Activated naive CD4-positive, alpha-beta T cell treated with anti-CD3 and anti-CD28 coated beads, Interleukin-2, amount 10 ng/mL, durations not matched to agents 7 days and 5 days (primary cell): ENCODE results near the gene SSBP3.
"Not testable (repeated sequence)": the region's sequence is repeated elsewhere in the genome, so short reads cannot be mapped to it uniquely, and the experiment has no call there.

Source experiments
- CTCF ChIA-PET: fragments of 350-600 bp; sonication (Branson Sonifier 250); formaldehyde crosslinking; loops from one replicate; lab custom pipeline; 2021; ENCODE audit warnings: antibody characterized with exemption; lab: Charles Lee
- DNase-seq: peaks from one replicate; pipeline ENCODE4 v3.0.0-alpha.2; 2020
- H3K27ac Mint-ChIP-seq: one replicate; pipeline ENCODE4 v1.8.0; 2021; ENCODE audit warnings: mild to moderate bottlenecking, moderate library complexity, mixed read lengths
- H3K27me3 Mint-ChIP-seq: one replicate; pipeline ENCODE4 v1.8.0; 2021; ENCODE audit warnings: mild to moderate bottlenecking, mixed read lengths
- H3K36me3 Mint-ChIP-seq: one replicate; pipeline ENCODE4 v1.8.0; 2021; ENCODE audit warnings: mixed read lengths
- H3K4me1 Mint-ChIP-seq: one replicate; pipeline ENCODE4 v1.8.0; 2021; ENCODE audit warnings: mixed read lengths
- H3K4me3 Mint-ChIP-seq: one replicate; pipeline ENCODE4 v1.8.0; 2021; ENCODE audit warnings: mild to moderate bottlenecking, moderate library complexity, mixed read lengths
- H3K9me3 Mint-ChIP-seq: one replicate; pipeline ENCODE4 v1.8.0; 2021; ENCODE audit warnings: mixed read lengths

The SSBP3 gene

GRCh38 chr1:54406339-54407153 lies at the start of gene SSBP3:
Gene SSBP3 (minus strand): TSS chr1:54406394.
- Mint-ChIP-seq H3K4me3 (peak within 1 kb of the TSS; percentile 93), H3K27me3 (peaks cover 4% of the 10 kb centered on the region), H3K27ac (peak within 1 kb of the TSS; percentile 92), H3K36me3 (peaks cover 36% of the 10 kb centered on the region), H3K4me1 (peaks cover 76% of the 10 kb centered on the region), H3K9me3 (no peaks in the 10 kb centered on the region)
- CTCF ChIA-PET = interaction anchor here (0.6 to 2.3 kb wide), 6 partner anchors 62 to 123 kb away, joined by 3 to 14 read pairs (median 4); no protein-coding TSS in a partner anchor
- DNase-seq = peak; percentile 94

- no peaks in the 10 kb centered on the region for H3K36me3 Mint-ChIP-seq
- no peak overlapping the region for H3K27ac Mint-ChIP-seq
- no peak overlapping the region for H3K4me3 Mint-ChIP-seq
- peaks cover 6% of the 10 kb centered on the region for H3K9me3 Mint-ChIP-seq
- DNase-seq = no peak
- CTCF ChIA-PET = no interaction called here
- H3K4me1 Mint-ChIP-seq = peaks cover 4% of the 10 kb centered on the region
- H3K27me3 Mint-ChIP-seq = peaks cover 38% of the 10 kb centered on the region
These were observed 47.3 kb upstream of the SSBP3 start for GRCh38 chr1:54453509-54453908.

- peaks cover 40% of the 10 kb centered on the region for H3K27me3 Mint-ChIP-seq
- H3K4me1 Mint-ChIP-seq = peaks cover under 1% of the 10 kb centered on the region
- H3K36me3 Mint-ChIP-seq = no peaks in the 10 kb centered on the region
- no peak overlapping the region for H3K27ac Mint-ChIP-seq
- DNase-seq = no peak
- H3K9me3 Mint-ChIP-seq = peaks cover 3% of the 10 kb centered on the region
- CTCF ChIA-PET = no interaction called here
- H3K4me3 Mint-ChIP-seq = no peak overlapping the region
These were observed 46.8 kb upstream of the SSBP3 start for GRCh38 chr1:54453022-54453421.

- DNase-seq, H3K36me3 Mint-ChIP-seq, H3K4me3 Mint-ChIP-seq, H3K9me3 Mint-ChIP-seq, H3K27ac Mint-ChIP-seq, H3K4me1 Mint-ChIP-seq, CTCF ChIA-PET: not testable (repeated sequence)
- peaks cover 24% of the 10 kb centered on the region for H3K27me3 Mint-ChIP-seq
These were observed 43.2 kb upstream of the SSBP3 start for GRCh38 chr1:54449431-54449830.

GRCh38 chr1:54448801-54449200 lies 42.6 kb upstream of the SSBP3 start:
- not testable (repeated sequence) for H3K9me3 Mint-ChIP-seq, H3K36me3 Mint-ChIP-seq, H3K4me1 Mint-ChIP-seq, H3K27ac Mint-ChIP-seq, DNase-seq, H3K4me3 Mint-ChIP-seq
- H3K27me3 Mint-ChIP-seq = peaks cover 24% of the 10 kb centered on the region
- CTCF ChIA-PET = interaction anchor here (1.1 kb wide), 1 partner anchor 336 kb away, joined by 3 read pairs; no protein-coding TSS in a partner anchor

- H3K36me3 Mint-ChIP-seq, H3K27ac Mint-ChIP-seq, CTCF ChIA-PET, DNase-seq, H3K4me1 Mint-ChIP-seq, H3K9me3 Mint-ChIP-seq, H3K4me3 Mint-ChIP-seq: not testable (repeated sequence)
- peaks cover 11% of the 10 kb centered on the region for H3K27me3 Mint-ChIP-seq
These were observed 40.9 kb upstream of the SSBP3 start for GRCh38 chr1:54447081-54447480.

- Mint-ChIP-seq H3K4me1 (no peaks in the 10 kb centered on the region), H3K27me3 (no peaks in the 10 kb centered on the region), H3K4me3 (no peak overlapping the region), H3K9me3 (no peaks in the 10 kb centered on the region), H3K36me3 (no peaks in the 10 kb centered on the region), H3K27ac (no peak overlapping the region)
- CTCF ChIA-PET = no interaction called here
- no peak for DNase-seq
These were observed 36.0 kb upstream of the SSBP3 start for GRCh38 chr1:54442185-54442584.

- CTCF ChIA-PET = no interaction called here
- Mint-ChIP-seq H3K27me3 (no peaks in the 10 kb centered on the region), H3K4me1 (no peaks in the 10 kb centered on the region), H3K4me3 (no peak overlapping the region), H3K27ac (no peak overlapping the region), H3K36me3 (no peaks in the 10 kb centered on the region), H3K9me3 (no peaks in the 10 kb centered on the region)
- DNase-seq = no peak
These were observed 33.5 kb upstream of the SSBP3 start for GRCh38 chr1:54439550-54440223.

GRCh38 chr1:54437783-54438182 lies 31.6 kb upstream of the SSBP3 start:
- no peak for DNase-seq
- Mint-ChIP-seq H3K4me1 (no peaks in the 10 kb centered on the region), H3K36me3 (no peaks in the 10 kb centered on the region), H3K27ac (no peak overlapping the region), H3K27me3 (no peaks in the 10 kb centered on the region), H3K9me3 (no peaks in the 10 kb centered on the region), H3K4me3 (no peak overlapping the region)
- CTCF ChIA-PET = no interaction called here

- CTCF ChIA-PET = no interaction called here
- no peaks in the 10 kb centered on the region for H3K4me1 Mint-ChIP-seq
- no peak overlapping the region for H3K4me3 Mint-ChIP-seq
- no peak for DNase-seq
- H3K36me3 Mint-ChIP-seq = no peaks in the 10 kb centered on the region
- H3K27ac Mint-ChIP-seq = no peak overlapping the region
- no peaks in the 10 kb centered on the region for H3K27me3 Mint-ChIP-seq
- H3K9me3 Mint-ChIP-seq = no peaks in the 10 kb centered on the region
These were observed 30.6 kb upstream of the SSBP3 start for GRCh38 chr1:54436826-54437225.

- no peak overlapping the region for H3K4me3 Mint-ChIP-seq
- DNase-seq = no peak
- H3K27ac Mint-ChIP-seq = no peak overlapping the region
- no peaks in the 10 kb centered on the region for H3K4me1 Mint-ChIP-seq
- H3K27me3 Mint-ChIP-seq = peaks cover 10% of the 10 kb centered on the region
- H3K9me3 Mint-ChIP-seq = no peaks in the 10 kb centered on the region
- CTCF ChIA-PET = no interaction called here
- H3K36me3 Mint-ChIP-seq = no peaks in the 10 kb centered on the region
These were observed 23.6 kb upstream of the SSBP3 start for GRCh38 chr1:54429838-54430237.

GRCh38 chr1:54428837-54429518 lies 22.8 kb upstream of the SSBP3 start:
- no peaks in the 10 kb centered on the region for H3K4me1 Mint-ChIP-seq
- no peak overlapping the region for H3K27ac Mint-ChIP-seq
- no peak overlapping the region for H3K4me3 Mint-ChIP-seq
- peaks cover 16% of the 10 kb centered on the region for H3K27me3 Mint-ChIP-seq
- CTCF ChIA-PET = interaction anchor here (1.3 kb wide), 1 partner anchor 347 kb away, joined by 3 read pairs; no protein-coding TSS in a partner anchor
- no peaks in the 10 kb centered on the region for H3K36me3 Mint-ChIP-seq
- H3K9me3 Mint-ChIP-seq = no peaks in the 10 kb centered on the region
- no peak for DNase-seq

- H3K36me3 Mint-ChIP-seq = no peaks in the 10 kb centered on the region
- H3K27me3 Mint-ChIP-seq = peaks cover 29% of the 10 kb centered on the region
- DNase-seq = no peak
- CTCF ChIA-PET = interaction anchor here (0.7 kb wide), 1 partner anchor 32 kb away, joined by 3 read pairs; no protein-coding TSS in a partner anchor
- no peak overlapping the region for H3K27ac Mint-ChIP-seq
- no peaks in the 10 kb centered on the region for H3K9me3 Mint-ChIP-seq
- no peak overlapping the region for H3K4me3 Mint-ChIP-seq
- H3K4me1 Mint-ChIP-seq = no peaks in the 10 kb centered on the region
These were observed 19.0 kb upstream of the SSBP3 start for GRCh38 chr1:54425152-54425584.

GRCh38 chr1:54424398-54424797 lies 18.2 kb upstream of the SSBP3 start:
- H3K9me3 Mint-ChIP-seq = no peaks in the 10 kb centered on the region
- no peak overlapping the region for H3K27ac Mint-ChIP-seq
- CTCF ChIA-PET = no interaction called here
- H3K4me3 Mint-ChIP-seq = no peak overlapping the region
- no peak for DNase-seq
- no peaks in the 10 kb centered on the region for H3K4me1 Mint-ChIP-seq
- H3K36me3 Mint-ChIP-seq = no peaks in the 10 kb centered on the region
- peaks cover 26% of the 10 kb centered on the region for H3K27me3 Mint-ChIP-seq
